Panc1 (cell line): ENCODE results near the gene SPINDOC. TPM values are rescaled to one million over a fixed set of nuclear protein-coding genes. Genes with fewer than 3 reads are reported as not detected.

Source experiments
- ATAC-seq: fragments of 200-7000 bp; cut with Tn5 transposase; 2 replicates; pipeline ENCODE4 v1.9.1; 2020; ENCODE audit warnings: mild to moderate bottlenecking, moderate library complexity
- BruUV-seq: library from RNA; stranded (reverse); fragments of 400-500 nt; replicated peaks from 2 replicates; lab custom pipeline; 2021; lab: Mats Ljungman, UMichigan
- CTCF ChIA-PET: fragments of 300-600 bp; sonication (Branson Sonifier 250); formaldehyde crosslinking; loops from one replicate; lab custom pipeline; 2022; ENCODE audit warnings: antibody characterized with exemption; lab: Charles Lee
- POLR2A ChIA-PET: fragments of 300-600 bp; sonication (Branson Sonifier 250); formaldehyde crosslinking; loops from one replicate; lab custom pipeline; 2022; ENCODE audit warnings: antibody characterized with exemption; lab: Charles Lee
- DNase-seq: peaks from one replicate; pipeline ENCODE4 v3.0.0-alpha.2; 2010; ENCODE audit warnings: low read depth, low spot score
- H3K27ac ChIP-seq: 2 replicates; pipeline ENCODE4 v1.5.1; 2011; ENCODE audit warnings: mild to moderate bottlenecking, low read length, inconsistent platforms
- H3K27me3 ChIP-seq: fragments of 200-500 bp; sonication (Bioruptor generic); 2 replicates; pipeline ENCODE4 v1.6.0; 2014; ENCODE audit warnings: low read length, inconsistent platforms; ENCODE audit not compliant: control insufficient read depth, insufficient read depth
- H3K36me3 ChIP-seq: fragments of 200-500 bp; sonication (Bioruptor generic); 2 replicates; pipeline ENCODE4 v1.5.1; 2014; ENCODE audit warnings: inconsistent platforms, mild to moderate bottlenecking, low read length, moderate library complexity; ENCODE audit not compliant: control insufficient read depth, insufficient read depth
- H3K4me1 ChIP-seq: 2 replicates; pipeline ENCODE4 v1.5.1; 2011; ENCODE audit warnings: inconsistent platforms, mild to moderate bottlenecking, low read length, moderate library complexity; ENCODE audit not compliant: control insufficient read depth, insufficient read depth
- H3K4me3 ChIP-seq, 2 experiments: 2 replicates each; pipeline ENCODE4 v1.5.1; 2011 to 2012; ENCODE audit warnings: low read depth in 2 of 2, low read length in 2 of 2, mild to moderate bottlenecking in 2 of 2, inconsistent platforms in 1 of 2, moderate library complexity in 1 of 2
- H3K9me3 ChIP-seq: fragments of 200-500 bp; sonication (Bioruptor generic); 2 replicates; pipeline ENCODE4 v1.5.1; 2014; ENCODE audit warnings: low read depth, mild to moderate bottlenecking, inconsistent platforms, low read length, moderate library complexity; ENCODE audit not compliant: control insufficient read depth, insufficient read depth
- POLR2AphosphoS5 ChIP-seq: IDR thresholded peaks from 2 replicates; pipeline ENCODE4 v1.6.1; 2012; ENCODE audit warnings: mild to moderate bottlenecking, low read depth, low read length, moderate library complexity
- SIN3A ChIP-seq: IDR thresholded peaks from 2 replicates; pipeline ENCODE4 v1.6.1; 2012; ENCODE audit warnings: low read depth, mild to moderate bottlenecking, low read length, moderate library complexity, borderline replicate concordance; ENCODE audit not compliant: insufficient read depth
- TCF7L2 ChIP-seq: IDR thresholded peaks from 2 replicates; pipeline ENCODE4 v1.6.1; 2011; ENCODE audit warnings: mild to moderate bottlenecking, low read depth, low read length, inconsistent platforms
- in situ Hi-C: cut with HindIII; loops from 2 replicates; pipeline ENCODE4 v1.10.0; 2016; ENCODE audit warnings: low sequenced_read_pairs, low pct_unique_long_range_greater_than_20kb
- intact Hi-C: fragments of 100-400 bp; cut with micrococcal nuclease; formaldehyde crosslinking; loops from one replicate; pipeline ENCODE4 v1.10.0; 2022; ENCODE audit not compliant: unreplicated experiment
- total RNA-seq: library from RNA; stranded (reverse); gene quantifications from one replicate; pipeline ENCODE4 v1.2.1, GENCODE V29; 2021; ENCODE audit not compliant: unreplicated experiment
- TF ChIP-seq, protein P1 (sequence below), 2 experiments: IDR thresholded peaks; 2 replicates each; pipeline ENCODE4 v1.6.1; 2011 to 2012; ENCODE audit warnings: low read depth in 2 of 2, control low read depth in 1 of 2, low read length in 1 of 2, mild to moderate bottlenecking in 1 of 2, moderate library complexity in 1 of 2; ENCODE audit not compliant: insufficient read depth in 1 of 2
- TF ChIP-seq, protein P2 (sequence below): fragments of 450-650 bp; IDR thresholded peaks from 2 replicates; pipeline ENCODE4 v1.5.1; 2017; ENCODE audit warnings: mild to moderate bottlenecking

SPINDOC gene
- total RNA-seq, 1 experiment from 2014 or later: 59.1 TPM

DNA sequence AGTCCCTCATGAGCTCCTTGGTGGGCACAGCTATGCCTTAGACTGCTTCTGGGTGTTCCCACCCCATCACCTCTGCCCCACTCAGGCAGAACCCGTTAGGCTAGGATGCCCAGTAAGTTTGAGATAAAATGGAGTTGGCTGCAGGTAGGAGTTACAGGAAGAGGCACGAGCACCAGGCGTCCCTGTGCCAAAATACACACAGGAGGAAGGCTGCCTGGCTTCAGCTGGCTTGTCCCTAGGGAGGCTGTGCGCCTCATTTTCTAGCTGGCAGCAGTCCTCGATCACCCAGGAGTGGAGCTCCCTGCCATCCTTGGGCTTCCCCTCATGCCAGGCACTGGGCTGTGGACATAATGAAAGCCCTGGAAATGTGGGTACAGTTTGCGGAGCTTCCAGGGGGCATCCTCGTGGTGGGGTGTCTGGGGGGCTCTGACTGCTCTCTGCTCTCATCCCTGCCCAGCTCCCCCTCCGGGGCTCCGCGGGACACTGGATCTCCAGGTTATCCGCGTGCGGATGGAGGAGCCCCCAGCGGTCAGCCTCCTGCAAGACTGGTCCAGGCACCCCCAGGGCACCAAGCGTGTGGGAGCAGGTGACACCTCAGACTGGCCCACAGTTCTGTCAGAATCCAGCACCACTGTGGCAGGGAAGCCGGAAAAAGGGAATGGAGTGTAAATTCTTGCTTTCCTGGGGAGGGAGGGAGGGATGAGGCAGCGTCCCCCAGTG, 13.4 kb downstream of the SPINDOC start:
- 0 out of 2 replicates have a peak, but pooled peaks cover 2% of the 10 kb centered on the region for H3K36me3 ChIP-seq
- H3K9me3 ChIP-seq: no peaks in the 10 kb centered on the region
- no peaks in the 10 kb centered on the region for H3K4me1 ChIP-seq
- TF ChIP-seq, protein P1, sequence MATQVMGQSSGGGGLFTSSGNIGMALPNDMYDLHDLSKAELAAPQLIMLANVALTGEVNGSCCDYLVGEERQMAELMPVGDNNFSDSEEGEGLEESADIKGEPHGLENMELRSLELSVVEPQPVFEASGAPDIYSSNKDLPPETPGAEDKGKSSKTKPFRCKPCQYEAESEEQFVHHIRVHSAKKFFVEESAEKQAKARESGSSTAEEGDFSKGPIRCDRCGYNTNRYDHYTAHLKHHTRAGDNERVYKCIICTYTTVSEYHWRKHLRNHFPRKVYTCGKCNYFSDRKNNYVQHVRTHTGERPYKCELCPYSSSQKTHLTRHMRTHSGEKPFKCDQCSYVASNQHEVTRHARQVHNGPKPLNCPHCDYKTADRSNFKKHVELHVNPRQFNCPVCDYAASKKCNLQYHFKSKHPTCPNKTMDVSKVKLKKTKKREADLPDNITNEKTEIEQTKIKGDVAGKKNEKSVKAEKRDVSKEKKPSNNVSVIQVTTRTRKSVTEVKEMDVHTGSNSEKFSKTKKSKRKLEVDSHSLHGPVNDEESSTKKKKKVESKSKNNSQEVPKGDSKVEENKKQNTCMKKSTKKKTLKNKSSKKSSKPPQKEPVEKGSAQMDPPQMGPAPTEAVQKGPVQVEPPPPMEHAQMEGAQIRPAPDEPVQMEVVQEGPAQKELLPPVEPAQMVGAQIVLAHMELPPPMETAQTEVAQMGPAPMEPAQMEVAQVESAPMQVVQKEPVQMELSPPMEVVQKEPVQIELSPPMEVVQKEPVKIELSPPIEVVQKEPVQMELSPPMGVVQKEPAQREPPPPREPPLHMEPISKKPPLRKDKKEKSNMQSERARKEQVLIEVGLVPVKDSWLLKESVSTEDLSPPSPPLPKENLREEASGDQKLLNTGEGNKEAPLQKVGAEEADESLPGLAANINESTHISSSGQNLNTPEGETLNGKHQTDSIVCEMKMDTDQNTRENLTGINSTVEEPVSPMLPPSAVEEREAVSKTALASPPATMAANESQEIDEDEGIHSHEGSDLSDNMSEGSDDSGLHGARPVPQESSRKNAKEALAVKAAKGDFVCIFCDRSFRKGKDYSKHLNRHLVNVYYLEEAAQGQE (IDR thresholded peaks at IDR 0.05; ENCODE audit: insufficient read depth in 1 of 2, low read depth in 2 of 2, low read length in 1 of 2): no peak
- TF ChIP-seq TCF7L2: no peak
- H3K27me3 ChIP-seq: no peaks in the 10 kb centered on the region
- no peak for ATAC-seq
- H3K4me3 ChIP-seq: no peak overlapping the region
- intact Hi-C loops (no loop called here), in situ Hi-C loops (no loop called here)
- H3K27ac ChIP-seq: no peak overlapping the region
- BruUV-seq: no TSS peak
- DNase-seq: no peak
- POLR2A ChIA-PET: no interaction called here
- CTCF ChIA-PET: no interaction called here

DNA sequence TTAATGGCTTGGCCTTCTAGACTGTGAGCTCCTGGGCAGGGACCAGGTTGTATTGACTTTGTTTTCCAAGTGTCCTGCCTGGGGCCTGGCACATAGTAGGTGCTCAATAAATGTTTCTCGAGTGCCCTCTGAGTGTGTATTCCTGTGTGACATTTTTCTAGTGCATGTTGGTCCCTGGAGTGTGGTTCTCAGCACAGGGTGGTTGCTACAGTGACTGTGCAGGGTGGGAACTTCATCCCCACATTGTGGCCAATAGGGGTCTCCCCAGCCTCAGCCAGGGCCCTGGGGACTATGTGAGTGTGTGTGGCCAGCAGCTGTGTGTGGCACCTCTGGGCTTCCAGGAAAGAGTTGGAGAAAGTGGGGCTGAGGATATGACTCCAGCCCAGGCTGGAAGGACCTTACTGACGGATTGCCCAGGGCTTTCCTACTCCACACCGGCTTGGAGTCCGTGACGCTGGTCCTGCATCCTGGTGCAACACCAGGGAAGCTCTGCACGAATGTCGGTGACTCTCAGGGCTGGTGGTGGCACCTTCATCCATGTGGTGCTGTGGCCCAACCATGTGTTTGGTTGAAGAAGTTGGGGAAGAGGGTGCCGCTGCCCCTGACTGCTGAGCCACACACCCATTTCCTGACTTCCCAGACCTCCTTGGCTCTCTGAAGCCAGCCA, 16.7 kb downstream of the SPINDOC start:
- in situ Hi-C loops: no loop called here

More for the DNA sequence above, 16.7 kb downstream of the SPINDOC start:
- TF ChIP-seq, protein P1 (IDR thresholded peaks at IDR 0.05; ENCODE audit: insufficient read depth in 1 of 2, low read depth in 2 of 2, low read length in 1 of 2): no peak
- TF ChIP-seq POLR2AphosphoS5: no peak
- no peak for TF ChIP-seq SIN3A
- no peak for TF ChIP-seq TCF7L2
- TF ChIP-seq, protein P2, sequence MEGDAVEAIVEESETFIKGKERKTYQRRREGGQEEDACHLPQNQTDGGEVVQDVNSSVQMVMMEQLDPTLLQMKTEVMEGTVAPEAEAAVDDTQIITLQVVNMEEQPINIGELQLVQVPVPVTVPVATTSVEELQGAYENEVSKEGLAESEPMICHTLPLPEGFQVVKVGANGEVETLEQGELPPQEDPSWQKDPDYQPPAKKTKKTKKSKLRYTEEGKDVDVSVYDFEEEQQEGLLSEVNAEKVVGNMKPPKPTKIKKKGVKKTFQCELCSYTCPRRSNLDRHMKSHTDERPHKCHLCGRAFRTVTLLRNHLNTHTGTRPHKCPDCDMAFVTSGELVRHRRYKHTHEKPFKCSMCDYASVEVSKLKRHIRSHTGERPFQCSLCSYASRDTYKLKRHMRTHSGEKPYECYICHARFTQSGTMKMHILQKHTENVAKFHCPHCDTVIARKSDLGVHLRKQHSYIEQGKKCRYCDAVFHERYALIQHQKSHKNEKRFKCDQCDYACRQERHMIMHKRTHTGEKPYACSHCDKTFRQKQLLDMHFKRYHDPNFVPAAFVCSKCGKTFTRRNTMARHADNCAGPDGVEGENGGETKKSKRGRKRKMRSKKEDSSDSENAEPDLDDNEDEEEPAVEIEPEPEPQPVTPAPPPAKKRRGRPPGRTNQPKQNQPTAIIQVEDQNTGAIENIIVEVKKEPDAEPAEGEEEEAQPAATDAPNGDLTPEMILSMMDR: no peak; the same call in 1 of the 2 replicates
- Histone ChIP-seq H3K4me3 (no peak overlapping the region), H3K27me3 (no peaks in the 10 kb centered on the region), H3K27ac (no peak overlapping the region), H3K4me1 (peaks cover 2% of the 10 kb centered on the region; the same call in 1 of the 2 replicates), H3K36me3 (0 out of 2 replicates have a peak, but pooled peaks cover 2% of the 10 kb centered on the region), H3K9me3 (no peaks in the 10 kb centered on the region)
- DNase-seq (no peak), ATAC-seq (peak; percentile 78)
- CTCF ChIA-PET: no interaction called here
- POLR2A ChIA-PET: interaction anchor here (0.6 kb wide), 1 partner anchor 1669 kb away, joined by 3 read pairs; the partner anchor contains the start of gene MALAT1
- BruUV-seq: no TSS peak
- intact Hi-C loops: loop anchor here (10.0 kb wide), 2 partner anchors 65 to 325 kb away; partner anchors contain the start of gene ZFTA
